OCI-LY7 (cell line): ENCODE data around the gene PCDHA8. TPM values are rescaled to one million over a fixed set of nuclear protein-coding genes. Genes with fewer than 3 reads are reported as not detected.

Experiments used
- BruUV-seq: library from RNA; stranded (reverse); fragments of 400-500 nt; replicated peaks from 2 replicates; lab custom pipeline; 2021; lab: Mats Ljungman, UMichigan
- CTCF ChIA-PET: fragments of 300-600 bp; sonication (Branson Sonifier 250); formaldehyde crosslinking; loops from one replicate; lab custom pipeline; 2022; ENCODE audit warnings: antibody characterized with exemption; ENCODE audit not compliant: unreplicated experiment; lab: Charles Lee
- POLR2A ChIA-PET: fragments of 300-600 bp; sonication (Branson Sonifier 250); formaldehyde crosslinking; loops from one replicate; lab custom pipeline; 2022; ENCODE audit warnings: antibody characterized with exemption; lab: Charles Lee
- DNase-seq: peaks from one replicate; pipeline ENCODE4 v3.0.0-alpha.2; 2015; ENCODE audit warnings: low spot score
- H2AFZ ChIP-seq: fragments of 200-600 bp; sonication (generic), shearing (Covaris generic); 2 replicates; pipeline ENCODE4 v1.6.1; 2014; ENCODE audit warnings: mild to moderate bottlenecking, antibody characterized with exemption, low read length, moderate library complexity
- H3K27ac ChIP-seq: fragments of 200-600 bp; sonication (generic); 2 replicates; pipeline ENCODE4 v1.5.1; 2014; ENCODE audit warnings: mixed run types, low read depth, mild to moderate bottlenecking, moderate library complexity, low read length, inconsistent platforms; ENCODE audit not compliant: poor library complexity, severe bottlenecking
- H3K36me3 ChIP-seq: fragments of 200-600 bp; sonication (generic); 2 replicates; pipeline ENCODE4 v1.6.1; 2014; ENCODE audit warnings: mild to moderate bottlenecking, antibody characterized with exemption, low read length, moderate library complexity, mixed read lengths; ENCODE audit not compliant: insufficient read depth
- H3K4me1 ChIP-seq: fragments of 200-600 bp; sonication (generic); 2 replicates; pipeline ENCODE4 v1.5.1; 2014; ENCODE audit warnings: mild to moderate bottlenecking, low read length; ENCODE audit not compliant: insufficient read depth, poor library complexity, severe bottlenecking
- H3K4me2 ChIP-seq: fragments of 200-600 bp; sonication (generic); 2 replicates; pipeline ENCODE4 v1.6.1; 2014; ENCODE audit warnings: mild to moderate bottlenecking, low read length
- H3K4me3 ChIP-seq: fragments of 200-600 bp; sonication (generic); 2 replicates; pipeline ENCODE4 v1.5.1; 2014; ENCODE audit warnings: mild to moderate bottlenecking, low read depth, low read length; ENCODE audit not compliant: poor library complexity, severe bottlenecking
- H3K79me2 ChIP-seq: fragments of 200-600 bp; sonication (generic); 2 replicates; pipeline ENCODE4 v1.6.1; 2016; ENCODE audit warnings: low read depth, mild to moderate bottlenecking, low read length, moderate library complexity, mixed read lengths; ENCODE audit not compliant: insufficient read depth
- H3K9me2 ChIP-seq: fragments of 200-600 bp; sonication (generic); 2 replicates; pipeline ENCODE4 v1.6.1; 2016; ENCODE audit warnings: mild to moderate bottlenecking, low read length, mixed read lengths; ENCODE audit not compliant: insufficient read depth
- H3K9me3 ChIP-seq: fragments of 200-600 bp; sonication (generic); 2 replicates; pipeline ENCODE4 v1.6.1; 2014; ENCODE audit warnings: mild to moderate bottlenecking, mixed run types, low read length, mixed read lengths
- H4K20me1 ChIP-seq: fragments of 200-600 bp; sonication (generic); 2 replicates; pipeline ENCODE4 v1.6.1; 2014; ENCODE audit warnings: mild to moderate bottlenecking, antibody characterized with exemption, low read length, moderate library complexity, mixed read lengths; ENCODE audit not compliant: insufficient read depth
- CTCF ChIP-seq: fragments of 200-600 bp; sonication (generic); conservative IDR thresholded peaks from 2 replicates; pipeline ENCODE4 v1.5.1; 2014; ENCODE audit warnings: mild to moderate bottlenecking, antibody characterized with exemption, low read length, moderate library complexity, mixed read lengths
- EZH2phosphoT487 ChIP-seq: fragments of 200-600 bp; sonication (generic); IDR thresholded peaks from 2 replicates; pipeline ENCODE4 v1.6.1; 2018; ENCODE audit warnings: low read depth, borderline replicate concordance, mild to moderate bottlenecking, mixed run types, antibody characterized with exemption, low read length, moderate library complexity, mixed read lengths
- intact Hi-C: fragments of 100-400 bp; cut with micrococcal nuclease; formaldehyde crosslinking; loops from one replicate; pipeline ENCODE4 v1.10.0; 2022; ENCODE audit not compliant: unreplicated experiment
- total RNA-seq, 2 experiments: library from RNA; depleted of rRNA in 1 of 2; stranded (reverse); fragments of >200 nt in 1 of 2; shearing (Covaris generic) in 1 of 2; gene quantifications; 2 replicates each; pipeline ENCODE4 v1.2.3, GENCODE V29; 2014 to 2022

Gene PCDHA8
- total RNA-seq, 2 experiments from 2014 or later: not detected

- intact Hi-C loops: no loop called here
- CTCF ChIA-PET: no interaction called here
- POLR2A ChIA-PET: no interaction called here
- no peaks in the 10 kb centered on the region for H3K9me3 ChIP-seq
- no peaks in the 10 kb centered on the region for H4K20me1 ChIP-seq
- H3K9me2 ChIP-seq: no peaks in the 10 kb centered on the region
- no peak overlapping the region for H3K27ac ChIP-seq
- no peaks in the 10 kb centered on the region for H3K79me2 ChIP-seq
- BruUV-seq: no TSS peak
- DNase-seq: no peak
- no peaks in the 10 kb centered on the region for H3K36me3 ChIP-seq
- H3K4me3 ChIP-seq: no peak overlapping the region
- H2AFZ ChIP-seq: no peak overlapping the region
- no peak overlapping the region for H3K4me2 ChIP-seq
- TF ChIP-seq EZH2phosphoT487 (no peak), CTCF (no peak)
- no peaks in the 10 kb centered on the region for H3K4me1 ChIP-seq
Observed at GRCh38 chr5:140883373-140883772, 42.4 kb downstream of the PCDHA8 start.

DNA sequence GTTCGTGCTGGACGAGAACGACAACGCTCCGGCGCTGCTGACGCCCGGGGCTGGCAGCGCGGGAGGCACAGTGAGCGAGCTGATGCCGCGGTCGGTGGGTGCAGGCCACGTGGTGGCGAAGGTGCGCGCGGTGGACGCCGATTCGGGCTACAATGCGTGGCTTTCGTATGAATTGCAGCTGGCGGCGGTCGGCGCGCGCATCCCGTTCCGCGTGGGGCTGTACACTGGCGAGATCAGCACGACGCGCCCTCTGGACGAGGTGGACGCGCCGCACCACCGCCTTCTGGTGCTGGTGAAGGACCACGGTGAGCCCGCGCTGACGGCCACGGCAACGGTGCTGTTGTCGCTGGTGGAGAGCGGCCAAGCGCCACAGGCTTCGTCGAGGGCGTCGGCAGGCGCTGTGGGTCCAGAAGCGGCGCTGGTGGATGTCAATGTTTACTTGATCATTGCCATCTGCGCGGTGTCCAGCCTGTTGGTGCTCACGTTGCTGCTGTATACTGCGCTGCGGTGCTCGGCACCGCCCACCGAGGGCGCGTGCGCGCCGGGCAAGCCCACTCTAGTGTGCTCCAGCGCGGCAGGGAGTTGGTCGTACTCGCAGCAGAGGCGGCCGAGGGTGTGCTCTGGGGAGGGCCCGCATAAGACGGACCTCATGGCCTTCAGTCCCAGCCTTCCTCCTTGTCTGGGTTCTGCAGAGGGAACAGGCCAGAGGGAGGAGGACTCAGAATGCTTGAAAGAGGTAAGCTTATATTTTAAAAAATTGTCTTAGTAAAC, 43.1 kb downstream of the PCDHA8 start:
- no peak for TF ChIP-seq CTCF
- TF ChIP-seq EZH2phosphoT487: no peak
- intact Hi-C loops: no loop called here
- CTCF ChIA-PET: no interaction called here

More for the DNA sequence above, 43.1 kb downstream of the PCDHA8 start:
- no peaks in the 10 kb centered on the region for H3K9me3 ChIP-seq
- POLR2A ChIA-PET: no interaction called here
- no peaks in the 10 kb centered on the region for H3K36me3 ChIP-seq
- no peak overlapping the region for H3K27ac ChIP-seq
- no peak overlapping the region for H3K4me3 ChIP-seq
- H3K79me2 ChIP-seq: no peaks in the 10 kb centered on the region
- H3K4me1 ChIP-seq: no peaks in the 10 kb centered on the region
- DNase-seq: no peak
- no peaks in the 10 kb centered on the region for H3K9me2 ChIP-seq
- H3K4me2 ChIP-seq: no peak overlapping the region
- no peaks in the 10 kb centered on the region for H4K20me1 ChIP-seq
- no peak overlapping the region for H2AFZ ChIP-seq
- BruUV-seq: no TSS peak

Other genes starting within 250 kb of the PCDHA8 start
- gene CD14, start 208.0 kb upstream of the PCDHA8 start, total RNA-seq (2014; rRNA removed; shearing (Covaris generic)): 0.54 and 1.0 TPM in 2 replicates
- 0.52 and 0.76 TPM in 2 replicates for gene CD14, start 208.0 kb upstream of the PCDHA8 start, total RNA-seq (2022)
- gene TMCO6, start 201.7 kb upstream of the PCDHA8 start, total RNA-seq (2014; rRNA removed; shearing (Covaris generic)): 15.4 and 26.9 TPM in 2 replicates
- gene TMCO6, start 201.7 kb upstream of the PCDHA8 start, total RNA-seq (2022): 36.8 and 38.8 TPM in 2 replicates
- gene NDUFA2, start 193.6 kb upstream of the PCDHA8 start, total RNA-seq (2014; rRNA removed; shearing (Covaris generic)): 107 and 166 TPM in 2 replicates
- 63.4 and 70.3 TPM in 2 replicates for gene NDUFA2, start 193.6 kb upstream of the PCDHA8 start, total RNA-seq (2022)
- 64.4 and 83.7 TPM in 2 replicates for gene IK, start 193.4 kb upstream of the PCDHA8 start, total RNA-seq (2014; rRNA removed; shearing (Covaris generic))
- gene IK, start 193.4 kb upstream of the PCDHA8 start, total RNA-seq (2022): 90.4 and 99.3 TPM in 2 replicates
- 18.7 and 23.9 TPM in 2 replicates for gene WDR55, start 176.3 kb upstream of the PCDHA8 start, total RNA-seq (2014; rRNA removed; shearing (Covaris generic))
- 31.5 and 34.2 TPM in 2 replicates for gene WDR55, start 176.3 kb upstream of the PCDHA8 start, total RNA-seq (2022)
- 2.2 and 3.6 TPM in 2 replicates for gene DND1, start 167.6 kb upstream of the PCDHA8 start, total RNA-seq (2014; rRNA removed; shearing (Covaris generic))
- gene DND1, start 167.6 kb upstream of the PCDHA8 start, total RNA-seq (2022): 2.7 and 4.5 TPM in 2 replicates
- gene HARS1, start 149.8 kb upstream of the PCDHA8 start, total RNA-seq (2014; rRNA removed; shearing (Covaris generic)): 43.7 and 44.3 TPM in 2 replicates
- 61.4 and 61.6 TPM in 2 replicates for gene HARS1, start 149.8 kb upstream of the PCDHA8 start, total RNA-seq (2022)
- gene HARS2, start 149.7 kb upstream of the PCDHA8 start, total RNA-seq (2014; rRNA removed; shearing (Covaris generic)): 20.8 and 23.4 TPM in 2 replicates
- 27.3 and 27.5 TPM in 2 replicates for gene HARS2, start 149.7 kb upstream of the PCDHA8 start, total RNA-seq (2022)
- gene ZMAT2, start 140.7 kb upstream of the PCDHA8 start, total RNA-seq (2014; rRNA removed; shearing (Covaris generic)): 24.8 and 40.0 TPM in 2 replicates
- gene ZMAT2, start 140.7 kb upstream of the PCDHA8 start, total RNA-seq (2022): 41.6 and 44.9 TPM in 2 replicates
- not detected in 2 replicates for gene PCDHA1, start 55.0 kb upstream of the PCDHA8 start, total RNA-seq (2014; rRNA removed; shearing (Covaris generic))
- not detected in 2 replicates for gene PCDHA1, start 55.0 kb upstream of the PCDHA8 start, total RNA-seq (2022)
- not detected in 2 replicates for gene PCDHA2, start 46.3 kb upstream of the PCDHA8 start, total RNA-seq (2014; rRNA removed; shearing (Covaris generic))
- not detected in 2 replicates for gene PCDHA2, start 46.3 kb upstream of the PCDHA8 start, total RNA-seq (2022)
- gene PCDHA3, start 40.1 kb upstream of the PCDHA8 start, total RNA-seq (2014; rRNA removed; shearing (Covaris generic)): not detected in 2 replicates
- gene PCDHA3, start 40.1 kb upstream of the PCDHA8 start, total RNA-seq (2022): not detected in 2 replicates
- gene PCDHA4, start 34.1 kb upstream of the PCDHA8 start, total RNA-seq (2014; rRNA removed; shearing (Covaris generic)): not detected in 2 replicates
- not detected in 2 replicates for gene PCDHA4, start 34.1 kb upstream of the PCDHA8 start, total RNA-seq (2022)
- not detected in 2 replicates for gene PCDHA5, start 19.6 kb upstream of the PCDHA8 start, total RNA-seq (2014; rRNA removed; shearing (Covaris generic))
- not detected in 2 replicates for gene PCDHA5, start 19.6 kb upstream of the PCDHA8 start, total RNA-seq (2022)
- not detected in 2 replicates for gene PCDHA6, start 13.2 kb upstream of the PCDHA8 start, total RNA-seq (2014; rRNA removed; shearing (Covaris generic))
- not detected in 2 replicates for gene PCDHA6, start 13.2 kb upstream of the PCDHA8 start, total RNA-seq (2022)
- gene PCDHA7, start 6.9 kb upstream of the PCDHA8 start, total RNA-seq (2014; rRNA removed; shearing (Covaris generic)): not detected in 2 replicates
- not detected in 2 replicates for gene PCDHA7, start 6.9 kb upstream of the PCDHA8 start, total RNA-seq (2022)
- gene PCDHA9, start 7.2 kb downstream of the PCDHA8 start, total RNA-seq (2014; rRNA removed; shearing (Covaris generic)): not detected in 2 replicates
- not detected in 2 replicates for gene PCDHA9, start 7.2 kb downstream of the PCDHA8 start, total RNA-seq (2022)
- not detected in 2 replicates for gene PCDHA10, start 14.7 kb downstream of the PCDHA8 start, total RNA-seq (2014; rRNA removed; shearing (Covaris generic))
- not detected in 2 replicates for gene PCDHA10, start 14.7 kb downstream of the PCDHA8 start, total RNA-seq (2022)
- not detected in 2 replicates for gene PCDHA11, start 27.8 kb downstream of the PCDHA8 start, total RNA-seq (2014; rRNA removed; shearing (Covaris generic))
- gene PCDHA11, start 27.8 kb downstream of the PCDHA8 start, total RNA-seq (2022): not detected in 2 replicates
- gene PCDHA12, start 34.1 kb downstream of the PCDHA8 start, total RNA-seq (2014; rRNA removed; shearing (Covaris generic)): not detected in 2 replicates
- not detected in 2 replicates for gene PCDHA12, start 34.1 kb downstream of the PCDHA8 start, total RNA-seq (2022)
- gene PCDHA13, start 40.9 kb downstream of the PCDHA8 start, total RNA-seq (2014; rRNA removed; shearing (Covaris generic)): not detected in 2 replicates
- gene PCDHA13, start 40.9 kb downstream of the PCDHA8 start, total RNA-seq (2022): not detected in 2 replicates
- not detected in 2 replicates for gene PCDHAC1, start 85.1 kb downstream of the PCDHA8 start, total RNA-seq (2014; rRNA removed; shearing (Covaris generic))
- gene PCDHAC1, start 85.1 kb downstream of the PCDHA8 start, total RNA-seq (2022): not detected in 2 replicates
- gene PCDHAC2, start 125.3 kb downstream of the PCDHA8 start, total RNA-seq (2014; rRNA removed; shearing (Covaris generic)): not detected in 2 replicates
- not detected in 2 replicates for gene PCDHAC2, start 125.3 kb downstream of the PCDHA8 start, total RNA-seq (2022)
- not detected in 2 replicates for gene PCDHB1, start 210.2 kb downstream of the PCDHA8 start, total RNA-seq (2014; rRNA removed; shearing (Covaris generic))
- gene PCDHB1, start 210.2 kb downstream of the PCDHA8 start, total RNA-seq (2022): not detected in 2 replicates